A673 (cell line): ENCODE data around the gene ZNF280A. TPM values are rescaled to one million over a fixed set of nuclear protein-coding genes. Genes with fewer than 3 reads are reported as not detected.

ENCODE experiments used
- BruUV-seq: library from RNA; stranded (reverse); fragments of 400-500 nt; replicated peaks from 2 replicates; lab custom pipeline; 2021; lab: Mats Ljungman, UMichigan
- CTCF ChIA-PET: fragments of 300-600 bp; sonication (Branson Sonifier 250); formaldehyde crosslinking; loops from one replicate; lab custom pipeline; 2022; ENCODE audit warnings: antibody characterized with exemption; lab: Charles Lee
- POLR2A ChIA-PET: fragments of 300-600 bp; sonication (Branson Sonifier 250); formaldehyde crosslinking; loops from one replicate; lab custom pipeline; 2022; ENCODE audit warnings: antibody characterized with exemption; ENCODE audit not compliant: low non-redundant PET; lab: Charles Lee
- DNase-seq: peaks from one replicate; pipeline ENCODE4 v3.0.0-alpha.2; 2015; ENCODE audit warnings: low spot score
- H3K27ac ChIP-seq: fragments of 200-600 bp; sonication (generic); 2 replicates; pipeline ENCODE4 v1.5.1; 2016; ENCODE audit warnings: mixed run types, low read depth, mild to moderate bottlenecking, mixed read lengths, antibody characterized with exemption, low read length; ENCODE audit not compliant: poor library complexity, severe bottlenecking
- H3K27me3 ChIP-seq: fragments of 200-600 bp; sonication (generic); replicated peaks from 2 replicates; pipeline ENCODE4 v1.6.1; 2017; ENCODE audit warnings: mixed run types, low read depth, mild to moderate bottlenecking, mixed read lengths, antibody characterized with exemption, low read length; ENCODE audit not compliant: insufficient read depth, poor library complexity
- H3K36me3 ChIP-seq: fragments of 200-600 bp; sonication (generic); 2 replicates; pipeline ENCODE4 v1.6.1; 2016; ENCODE audit warnings: mixed run types, mild to moderate bottlenecking, mixed read lengths, antibody characterized with exemption, low read length; ENCODE audit not compliant: insufficient read depth, poor library complexity, severe bottlenecking
- H3K4me1 ChIP-seq: fragments of 200-600 bp; sonication (generic); 2 replicates; pipeline ENCODE4 v1.6.1; 2017; ENCODE audit warnings: mixed run types, mild to moderate bottlenecking, mixed read lengths, antibody characterized with exemption, low read length; ENCODE audit not compliant: insufficient read depth, poor library complexity, severe bottlenecking
- H3K4me3 ChIP-seq: fragments of 200-600 bp; sonication (generic); 2 replicates; pipeline ENCODE4 v1.5.1; 2016; ENCODE audit warnings: low read depth, mixed run types, mild to moderate bottlenecking, mixed read lengths, low read length; ENCODE audit not compliant: poor library complexity, severe bottlenecking
- H3K9me3 ChIP-seq: fragments of 200-600 bp; sonication (generic); 2 replicates; pipeline ENCODE4 v1.6.1; 2016; ENCODE audit warnings: mixed run types, low read depth, mild to moderate bottlenecking, mixed read lengths, antibody characterized with exemption, low read length; ENCODE audit not compliant: poor library complexity, severe bottlenecking
- EZH2 ChIP-seq: fragments of 200-600 bp; sonication (generic); IDR thresholded peaks from 2 replicates; pipeline ENCODE4 v1.6.1; 2017; ENCODE audit warnings: borderline replicate concordance, low read depth, mild to moderate bottlenecking, mixed read lengths, antibody characterized with exemption, low read length; ENCODE audit not compliant: poor library complexity, severe bottlenecking
- intact Hi-C: fragments of 100-400 bp; cut with micrococcal nuclease; formaldehyde crosslinking; loops from one replicate; pipeline ENCODE4 v1.10.0; 2022; ENCODE audit not compliant: unreplicated experiment
- total RNA-seq: library from RNA; stranded (reverse); gene quantifications from 2 replicates; pipeline ENCODE4 v1.2.3, GENCODE V29; 2021
- TF ChIP-seq, protein P1 (sequence below): fragments of 300-800, 200-600 bp; sonication (generic); conservative IDR thresholded peaks from 2 replicates; pipeline ENCODE4 v1.5.1; 2017; ENCODE audit warnings: low read depth, mild to moderate bottlenecking, antibody characterized with exemption, low read length, moderate library complexity, mixed read lengths

ZNF280A gene
- total RNA-seq, 1 experiment from 2014 or later, result not detected

DNA sequence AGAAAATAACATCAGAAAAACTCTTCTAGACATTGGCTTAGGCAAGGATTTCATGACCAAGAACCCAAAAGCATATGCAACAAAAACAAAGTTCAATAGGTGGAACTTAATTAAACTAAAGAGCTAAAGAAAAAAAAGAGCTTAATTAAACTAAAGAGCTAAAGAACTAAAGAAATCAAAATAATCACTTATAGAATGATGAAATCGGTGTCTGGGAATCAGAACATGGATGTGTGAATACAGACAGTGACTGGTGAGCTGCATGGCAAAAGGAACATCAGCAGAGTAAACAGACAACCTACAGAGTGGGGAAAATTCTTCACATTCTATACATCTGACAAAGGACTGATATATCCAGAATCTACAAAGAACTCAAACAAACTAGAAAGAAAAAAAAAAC, 53.0 kb downstream of the ZNF280A start:
- H3K27ac ChIP-seq, result no peak overlapping the region
- no peak for TF ChIP-seq EZH2
- TF ChIP-seq, protein P1, sequence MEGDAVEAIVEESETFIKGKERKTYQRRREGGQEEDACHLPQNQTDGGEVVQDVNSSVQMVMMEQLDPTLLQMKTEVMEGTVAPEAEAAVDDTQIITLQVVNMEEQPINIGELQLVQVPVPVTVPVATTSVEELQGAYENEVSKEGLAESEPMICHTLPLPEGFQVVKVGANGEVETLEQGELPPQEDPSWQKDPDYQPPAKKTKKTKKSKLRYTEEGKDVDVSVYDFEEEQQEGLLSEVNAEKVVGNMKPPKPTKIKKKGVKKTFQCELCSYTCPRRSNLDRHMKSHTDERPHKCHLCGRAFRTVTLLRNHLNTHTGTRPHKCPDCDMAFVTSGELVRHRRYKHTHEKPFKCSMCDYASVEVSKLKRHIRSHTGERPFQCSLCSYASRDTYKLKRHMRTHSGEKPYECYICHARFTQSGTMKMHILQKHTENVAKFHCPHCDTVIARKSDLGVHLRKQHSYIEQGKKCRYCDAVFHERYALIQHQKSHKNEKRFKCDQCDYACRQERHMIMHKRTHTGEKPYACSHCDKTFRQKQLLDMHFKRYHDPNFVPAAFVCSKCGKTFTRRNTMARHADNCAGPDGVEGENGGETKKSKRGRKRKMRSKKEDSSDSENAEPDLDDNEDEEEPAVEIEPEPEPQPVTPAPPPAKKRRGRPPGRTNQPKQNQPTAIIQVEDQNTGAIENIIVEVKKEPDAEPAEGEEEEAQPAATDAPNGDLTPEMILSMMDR, result no peak
- H3K4me3 ChIP-seq, result no peak overlapping the region
- H3K27me3 ChIP-seq, result no peaks in the 10 kb centered on the region
- ChIA-PET CTCF (no interaction called here), POLR2A (interaction anchor here (0.7 kb wide), 1 partner anchor 14 kb away, joined by 4 read pairs; no protein-coding TSS in a partner anchor)
- no peaks in the 10 kb centered on the region for H3K4me1 ChIP-seq
- no peak for DNase-seq
- no peaks in the 10 kb centered on the region for H3K36me3 ChIP-seq
- intact Hi-C loops, result loop anchor here (5.0 kb wide), 1 partner anchor 490 kb away; no protein-coding TSS in a partner anchor
- H3K9me3 ChIP-seq, result no peaks in the 10 kb centered on the region
- no TSS peak for BruUV-seq

GRCh38 chr22:22465782-22466181, 54.3 kb downstream of the ZNF280A start:
- no peak overlapping the region for H3K4me3 ChIP-seq
- no peaks in the 10 kb centered on the region for H3K27me3 ChIP-seq
- POLR2A ChIA-PET, result no interaction called here
- H3K36me3 ChIP-seq, result no peaks in the 10 kb centered on the region
- intact Hi-C loops, result loop anchor here (5.0 kb wide), 1 partner anchor 492 kb away; no protein-coding TSS in a partner anchor
- H3K9me3 ChIP-seq, result no peaks in the 10 kb centered on the region
- DNase-seq, result no peak
- CTCF ChIA-PET, result no interaction called here
- no TSS peak for BruUV-seq
- no peak for TF ChIP-seq EZH2
- TF ChIP-seq, protein P1, result no peak
- no peaks in the 10 kb centered on the region for H3K4me1 ChIP-seq
- H3K27ac ChIP-seq, result no peak overlapping the region

DNA sequence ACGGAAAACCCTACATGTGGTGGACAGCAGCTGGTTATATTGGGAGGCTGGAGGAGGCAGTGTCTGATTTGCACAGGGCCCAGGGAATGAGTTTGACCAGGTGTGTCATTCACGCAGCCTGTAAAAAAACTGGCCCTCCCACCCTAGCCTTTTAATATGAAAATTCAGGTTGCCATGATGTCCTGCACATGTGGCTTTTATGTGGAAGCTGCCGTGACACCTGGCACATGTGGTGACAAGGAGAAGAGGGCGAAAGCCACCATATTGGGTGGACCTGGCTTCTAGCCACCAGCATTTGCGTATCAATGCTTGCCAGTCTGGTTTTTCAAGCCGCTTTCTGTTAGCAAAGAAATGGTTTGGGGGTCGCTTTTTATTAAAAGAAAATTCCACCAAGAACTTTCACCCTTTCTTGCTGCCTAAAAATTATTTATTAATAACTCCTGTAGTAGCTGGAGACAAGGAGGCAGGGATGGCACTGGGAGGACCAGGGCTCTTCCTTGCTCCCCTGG, 54.9 kb downstream of the ZNF280A start:
- Histone ChIP-seq H3K9me3 (no peaks in the 10 kb centered on the region), H3K4me3 (no peak overlapping the region), H3K27ac (no peak overlapping the region), H3K4me1 (no peaks in the 10 kb centered on the region), H3K27me3 (no peaks in the 10 kb centered on the region), H3K36me3 (no peaks in the 10 kb centered on the region)
- CTCF ChIA-PET, result no interaction called here
- POLR2A ChIA-PET, result no interaction called here
- intact Hi-C loops, result loop anchor here (5.0 kb wide), 1 partner anchor 492 kb away; no protein-coding TSS in a partner anchor
- BruUV-seq, result no TSS peak
- TF ChIP-seq, protein P1, result no peak
- no peak for TF ChIP-seq EZH2
- DNase-seq, result no peak
